GM20431 (cell line): Measurements from ENCODE around the gene SCAF1.

Experiments used
- in situ Hi-C: fragments of 300-500 bp; cut with MseI, MboI; formaldehyde crosslinking; loops from one replicate; pipeline ENCODE4 v1.15.0; 2020; ENCODE audit warnings: low sequenced_read_pairs; ENCODE audit not compliant: unreplicated experiment

Gene SCAF1

GRCh38 chr19:49643466-49643865 lies 1.5 kb downstream of the SCAF1 start:
- in situ Hi-C loops, result no loop called here

GRCh38 chr19:49645592-49645991 lies 3.6 kb downstream of the SCAF1 start:
- in situ Hi-C loops, result no loop called here

GRCh38 chr19:49645995-49646394 lies 4.0 kb downstream of the SCAF1 start:
- in situ Hi-C loops, result no loop called here

GRCh38 chr19:49646586-49646985 lies 4.6 kb downstream of the SCAF1 start:
- in situ Hi-C loops, result no loop called here

GRCh38 chr19:49651029-49651819 lies 9.2 kb downstream of the SCAF1 start:
- in situ Hi-C loops, result no loop called here

- in situ Hi-C loops, result no loop called here
Measured at GRCh38 chr19:49651820-49652550, 10.0 kb downstream of the SCAF1 start.

GRCh38 chr19:49652551-49653465 lies 10.8 kb downstream of the SCAF1 start:
- in situ Hi-C loops, result no loop called here

- in situ Hi-C loops, result no loop called here
Measured at GRCh38 chr19:49653466-49653806, 11.4 kb downstream of the SCAF1 start.

- in situ Hi-C loops, result no loop called here
Measured at GRCh38 chr19:49654581-49654980, 12.6 kb downstream of the SCAF1 start.

- in situ Hi-C loops, result no loop called here
Measured at GRCh38 chr19:49655570-49656455, 13.8 kb downstream of the SCAF1 start.

- in situ Hi-C loops, result no loop called here
Measured at GRCh38 chr19:49656456-49657109, 14.6 kb downstream of the SCAF1 start.

GRCh38 chr19:49657493-49658138 lies 15.6 kb downstream of the SCAF1 start:
- in situ Hi-C loops, result no loop called here

- in situ Hi-C loops, result no loop called here
Measured at GRCh38 chr19:49658139-49658517, 16.1 kb downstream of the SCAF1 start.

GRCh38 chr19:49658566-49659442 lies 16.8 kb downstream of the SCAF1 start:
- in situ Hi-C loops, result no loop called here

GRCh38 chr19:49660338-49660961 lies 18.4 kb downstream of the SCAF1 start:
- in situ Hi-C loops, result no loop called here

- in situ Hi-C loops, result no loop called here
Measured at GRCh38 chr19:49662011-49662410, 20.0 kb downstream of the SCAF1 start.

GRCh38 chr19:49663224-49663623 lies 21.2 kb downstream of the SCAF1 start:
- in situ Hi-C loops, result no loop called here
